Choroid plexus epithelial cell (primary cell): ENCODE results near the gene RBMX2.

Source experiments
- DNase-seq: peaks from one replicate; pipeline ENCODE4 v3.0.0-alpha.2; 2010; ENCODE audit warnings: low read depth
- H3K4me3 ChIP-seq: 2 replicates; pipeline ENCODE4 v1.5.1; 2011; ENCODE audit warnings: low read depth, mild to moderate bottlenecking, control low read depth, low read length, moderate library complexity
- CTCF ChIP-seq: conservative IDR thresholded peaks from 2 replicates; pipeline ENCODE4 v1.5.1; 2011; ENCODE audit warnings: low read depth, mild to moderate bottlenecking, control low read depth, inconsistent platforms, low read length, moderate library complexity

The RBMX2 gene

GRCh38 chrX:130395341-130395740 is 6.4 kb upstream of the RBMX2 start:
- H3K4me3 ChIP-seq = no peak overlapping the region
- no peak for TF ChIP-seq CTCF
- DNase-seq = no peak

- DNase-seq = no peak
- TF ChIP-seq CTCF = no peak
- peak overlapping the region; percentile 78 for H3K4me3 ChIP-seq
Observed at GRCh38 chrX:130402208-130402684, 459 bp downstream of the RBMX2 start.

- TF ChIP-seq CTCF = no peak
- peak; percentile 7 for DNase-seq
- H3K4me3 ChIP-seq = no peak overlapping the region
Observed at GRCh38 chrX:130413415-130413814, 11.6 kb downstream of the RBMX2 start.

GRCh38 chrX:130414800-130415199 is 13.0 kb downstream of the RBMX2 start:
- no peak for TF ChIP-seq CTCF
- no peak for DNase-seq

GRCh38 chrX:130415201-130415600 is 13.4 kb downstream of the RBMX2 start:
- TF ChIP-seq CTCF = no peak
- no peak for DNase-seq
- no peak overlapping the region for H3K4me3 ChIP-seq

More at GRCh38 chrX:130414800-130415199, 13.0 kb downstream of the RBMX2 start:
- H3K4me3 ChIP-seq = no peak overlapping the region

GRCh38 chrX:130416785-130417184 is 15.0 kb downstream of the RBMX2 start:
- no peak for TF ChIP-seq CTCF
- no peak overlapping the region for H3K4me3 ChIP-seq
- no peak for DNase-seq

GRCh38 chrX:130418066-130418465 is 16.3 kb downstream of the RBMX2 start:
- TF ChIP-seq CTCF = no peak
- DNase-seq = no peak
- no peak overlapping the region for H3K4me3 ChIP-seq
